Fibroblast of lung (primary cell): ENCODE measurements around the gene SECTM1. TPM values are rescaled to one million over a fixed set of nuclear protein-coding genes. Genes with fewer than 3 reads are reported as not detected.

Experiments
- DNase-seq, 2 donors: peaks; one replicate each; pipeline versions ENCODE4 v3.0.0 to v3.0.0-alpha.2; 2010; ENCODE audit warnings: low read depth in 2 of 2
- H2AFZ ChIP-seq: 2 replicates; pipeline ENCODE4 v1.5.1; 2012; ENCODE audit warnings: low read length, control low read depth, inconsistent platforms
- H3K27ac ChIP-seq: 2 replicates; pipeline ENCODE4 v1.5.1; 2011; ENCODE audit warnings: low read length, control low read depth; ENCODE audit not compliant: insufficient read depth
- H3K27me3 ChIP-seq: 2 replicates; pipeline ENCODE4 v1.5.1; 2011; ENCODE audit warnings: mild to moderate bottlenecking, low read length; ENCODE audit not compliant: control insufficient read depth, insufficient read depth
- H3K36me3 ChIP-seq: 2 replicates; pipeline ENCODE4 v1.5.1; 2011; ENCODE audit warnings: low read length; ENCODE audit not compliant: control insufficient read depth, insufficient read depth
- H3K4me1 ChIP-seq: 2 replicates; pipeline ENCODE4 v1.5.1; 2011; ENCODE audit warnings: low read length; ENCODE audit not compliant: control insufficient read depth, insufficient read depth; ENCODE audit errors: extremely low read depth
- H3K4me2 ChIP-seq: 2 replicates; pipeline ENCODE4 v1.5.1; 2011; ENCODE audit warnings: low read length, control low read depth; ENCODE audit not compliant: insufficient read depth; ENCODE audit errors: extremely low read depth
- H3K4me3 ChIP-seq, 4 experiments: fragments of 200-600 bp in 1 of 4; sonication (generic) in 1 of 4; replicated peaks in 1 of 4; 2 replicates each; pipeline ENCODE4 v1.5.1; 2011 to 2016; ENCODE audit warnings: low read length in 4 of 4, low read depth in 3 of 4, mild to moderate bottlenecking in 3 of 4, control low read depth in 2 of 4, inconsistent platforms in 1 of 4, mixed read lengths in 1 of 4; ENCODE audit not compliant: insufficient read depth in 1 of 4; ENCODE audit errors: control extremely low read depth in 1 of 4
- H3K79me2 ChIP-seq: 2 replicates; pipeline ENCODE4 v1.5.1; 2012; ENCODE audit warnings: mild to moderate bottlenecking, low read length, inconsistent platforms; ENCODE audit not compliant: control insufficient read depth, insufficient read depth
- H3K9ac ChIP-seq: 2 replicates; pipeline ENCODE4 v1.5.1; 2011; ENCODE audit warnings: mild to moderate bottlenecking, low read length, control low read depth; ENCODE audit not compliant: insufficient read depth
- H3K9me3 ChIP-seq: 2 replicates; pipeline ENCODE4 v1.5.1; 2012; ENCODE audit warnings: low read depth, low read length; ENCODE audit not compliant: control insufficient read depth, insufficient read depth
- H4K20me1 ChIP-seq: 2 replicates; pipeline ENCODE4 v1.5.1; 2011; ENCODE audit warnings: low read length; ENCODE audit not compliant: control insufficient read depth, insufficient read depth; ENCODE audit errors: extremely low read depth
- EZH2 ChIP-seq: IDR thresholded peaks from 2 replicates; pipeline ENCODE4 v1.5.1; 2012; ENCODE audit warnings: low read length, control low read depth, mild to moderate bottlenecking; ENCODE audit errors: missing control alignments
- polyA plus RNA-seq, 2 donors: library from polyadenylated mRNA; depleted of rRNA in 1 of 2; stranded (reverse) in 1 of 2; unstranded in 1 of 2; fragments of >200 nt; gene quantifications; 2 replicates each; pipeline ENCODE4 v1.2.1, GENCODE V29; 2011 to 2012; ENCODE audit warnings: missing spikeins in 1 of 2
- total RNA-seq: library from RNA; depleted of rRNA; stranded (reverse); fragments of >200 nt; gene quantifications from 2 replicates; pipeline ENCODE4 v1.2.1, GENCODE V29; 2014
- TF ChIP-seq, protein P1 (sequence below), 2 donors: IDR thresholded peaks in 1 of 2; conservative IDR thresholded peaks in 1 of 2; 1 replicate in 1 of 2; 2 replicates in 1 of 2; pipeline ENCODE4 v1.5.1; 2011 to 2012; ENCODE audit warnings: low read length in 2 of 2, control low read depth in 1 of 2, inconsistent platforms in 1 of 2, low read depth in 1 of 2, mild to moderate bottlenecking in 1 of 2

SECTM1 gene
- total and polyA plus RNA-seq, 2 donors (not counting 1 experiment from before 2014, with no cell fraction given): 17.3 to 17.5 TPM

DNA sequence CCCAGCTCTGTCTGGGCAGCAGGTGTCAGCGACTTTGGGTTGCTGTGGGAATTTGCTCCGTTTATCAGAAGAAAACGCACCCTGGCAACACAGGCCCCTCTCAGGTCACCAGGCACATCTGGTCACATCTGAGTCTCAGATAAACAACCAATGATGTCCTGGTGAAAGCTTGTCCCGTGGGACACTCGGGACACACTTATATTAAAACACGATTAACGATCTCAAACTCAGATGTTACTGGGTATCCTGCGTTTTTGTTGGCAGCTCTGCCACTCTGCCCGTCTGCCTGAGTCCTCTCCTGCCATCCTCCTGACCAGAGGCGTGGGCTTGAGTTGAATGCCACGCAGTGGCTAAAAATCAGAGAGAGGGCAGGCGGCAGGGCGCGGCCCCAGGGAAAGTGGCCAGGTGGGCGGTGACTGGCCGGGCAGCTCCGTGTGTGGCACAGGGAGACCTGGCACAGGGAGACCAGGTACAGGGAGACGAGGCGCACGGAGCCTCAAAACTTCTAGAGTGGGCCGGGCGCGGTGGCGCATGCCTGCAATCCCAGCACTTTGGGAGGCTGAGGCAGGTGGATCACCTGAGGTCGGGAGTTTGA lies 2.1 kb downstream of the SECTM1 start:
- H3K79me2 ChIP-seq: no peaks in the 10 kb centered on the region
- peaks cover 22% of the 10 kb centered on the region for H3K4me1 ChIP-seq
- no peak overlapping the region for H3K4me2 ChIP-seq
- no peaks in the 10 kb centered on the region for H3K36me3 ChIP-seq
- H3K4me3 ChIP-seq: no peak overlapping the region
- no peaks in the 10 kb centered on the region for H4K20me1 ChIP-seq
- no peak overlapping the region for H3K27ac ChIP-seq
- H3K27me3 ChIP-seq: no peaks in the 10 kb centered on the region
- H3K9me3 ChIP-seq: no peaks in the 10 kb centered on the region
- no peak overlapping the region for H3K9ac ChIP-seq
- no peak for DNase-seq
- no peak overlapping the region for H2AFZ ChIP-seq
- no peak for TF ChIP-seq EZH2
- TF ChIP-seq, protein P1, sequence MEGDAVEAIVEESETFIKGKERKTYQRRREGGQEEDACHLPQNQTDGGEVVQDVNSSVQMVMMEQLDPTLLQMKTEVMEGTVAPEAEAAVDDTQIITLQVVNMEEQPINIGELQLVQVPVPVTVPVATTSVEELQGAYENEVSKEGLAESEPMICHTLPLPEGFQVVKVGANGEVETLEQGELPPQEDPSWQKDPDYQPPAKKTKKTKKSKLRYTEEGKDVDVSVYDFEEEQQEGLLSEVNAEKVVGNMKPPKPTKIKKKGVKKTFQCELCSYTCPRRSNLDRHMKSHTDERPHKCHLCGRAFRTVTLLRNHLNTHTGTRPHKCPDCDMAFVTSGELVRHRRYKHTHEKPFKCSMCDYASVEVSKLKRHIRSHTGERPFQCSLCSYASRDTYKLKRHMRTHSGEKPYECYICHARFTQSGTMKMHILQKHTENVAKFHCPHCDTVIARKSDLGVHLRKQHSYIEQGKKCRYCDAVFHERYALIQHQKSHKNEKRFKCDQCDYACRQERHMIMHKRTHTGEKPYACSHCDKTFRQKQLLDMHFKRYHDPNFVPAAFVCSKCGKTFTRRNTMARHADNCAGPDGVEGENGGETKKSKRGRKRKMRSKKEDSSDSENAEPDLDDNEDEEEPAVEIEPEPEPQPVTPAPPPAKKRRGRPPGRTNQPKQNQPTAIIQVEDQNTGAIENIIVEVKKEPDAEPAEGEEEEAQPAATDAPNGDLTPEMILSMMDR (conservative IDR thresholded peaks at IDR 0.05 in 1 of 2, IDR thresholded peaks at IDR 0.05 in 1 of 2; ENCODE audit: low read depth in 1 of 2, low read length in 2 of 2): no peak

DNA sequence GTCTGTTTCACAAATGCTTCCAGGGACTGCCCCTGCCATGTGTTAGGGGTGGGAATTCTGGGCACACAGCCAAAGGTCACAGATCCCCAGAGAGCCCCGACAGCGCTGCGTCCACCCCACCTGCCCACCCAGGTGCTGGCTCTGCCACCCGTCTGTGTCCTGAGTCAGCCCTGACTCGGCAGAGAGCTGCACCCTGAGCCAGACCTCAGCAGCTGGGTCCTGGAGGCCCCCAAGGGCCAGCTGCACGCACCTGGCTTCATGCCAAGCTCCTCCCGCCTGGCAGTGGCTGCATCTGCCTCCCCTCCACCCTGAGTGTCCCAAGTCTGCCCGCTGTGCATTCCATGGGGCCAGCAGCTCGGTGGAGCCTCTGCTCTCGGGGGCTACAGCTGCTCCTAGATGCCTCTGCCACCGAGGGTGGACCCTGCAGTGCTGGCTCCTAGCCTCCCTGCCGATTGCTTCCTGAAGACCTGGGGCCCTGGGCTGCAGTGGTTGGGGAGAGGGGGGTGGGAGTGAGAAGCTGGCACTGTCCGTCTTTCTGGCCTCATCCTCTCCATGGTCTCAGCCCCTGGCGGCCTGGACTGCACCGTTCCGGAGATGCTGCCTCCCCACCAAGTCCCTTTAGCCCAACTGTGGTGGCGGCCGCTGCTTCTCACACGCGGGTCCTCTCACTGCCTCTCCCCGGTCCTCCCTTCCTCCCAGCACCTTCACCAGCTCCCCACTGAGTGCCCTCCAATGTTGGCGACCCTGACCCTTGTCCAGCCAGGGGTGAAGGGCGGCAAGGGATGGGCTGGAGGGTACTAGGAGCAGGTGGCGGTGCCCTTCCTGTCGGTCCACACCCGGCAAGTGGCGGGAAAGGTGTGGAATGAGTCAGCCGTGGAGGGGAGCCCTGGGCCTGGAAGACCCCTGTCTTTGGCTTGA lies 3.0 kb downstream of the SECTM1 start:
- H3K4me2 ChIP-seq: peak overlapping the region; percentile 68

More for the DNA sequence above, 3.0 kb downstream of the SECTM1 start:
- TF ChIP-seq EZH2: no peak
- TF ChIP-seq, protein P1 (conservative IDR thresholded peaks at IDR 0.05 in 1 of 2, IDR thresholded peaks at IDR 0.05 in 1 of 2; ENCODE audit: low read depth in 1 of 2, low read length in 2 of 2): peak in 1 of 2 donors; percentile 4
- no peaks in the 10 kb centered on the region for H4K20me1 ChIP-seq
- H3K27ac ChIP-seq: no peak overlapping the region
- no peaks in the 10 kb centered on the region for H3K36me3 ChIP-seq
- no peaks in the 10 kb centered on the region for H3K79me2 ChIP-seq
- H2AFZ ChIP-seq: no peak overlapping the region
- H3K9me3 ChIP-seq: no peaks in the 10 kb centered on the region
- H3K4me3 ChIP-seq: no peak overlapping the region
- H3K9ac ChIP-seq: no peak overlapping the region
- no peaks in the 10 kb centered on the region for H3K27me3 ChIP-seq
- peak; percentile 41 to 75 for DNase-seq
- H3K4me1 ChIP-seq: peaks cover 22% of the 10 kb centered on the region
